Liver (tissue), 9 donors: ENCODE data around the gene TBRG4. TPM values are rescaled to one million over a fixed set of nuclear protein-coding genes. Genes with fewer than 3 reads are reported as not detected.

ENCODE experiments used
- DNase-seq: peaks from one replicate; pipeline ENCODE4 v3.0.0-alpha.2; 2017; ENCODE audit warnings: low spot score
- H3K27ac ChIP-seq, 2 donors: one replicate each; pipeline ENCODE4 v1.7.0; 2013; ENCODE audit warnings: inconsistent platforms in 2 of 2, low read length in 2 of 2, control low read depth in 1 of 2, low read depth in 1 of 2, mild to moderate bottlenecking in 1 of 2
- H3K27me3 ChIP-seq, 4 donors: one replicate each; pipeline versions ENCODE4 v1.6.1 to v1.7.0; 2013; ENCODE audit warnings: low read length in 3 of 4, inconsistent platforms in 1 of 4, mild to moderate bottlenecking in 1 of 4, moderate library complexity in 1 of 4; ENCODE audit not compliant: control insufficient read depth in 4 of 4, insufficient read depth in 4 of 4
- H3K36me3 ChIP-seq, 4 donors: one replicate each; pipeline versions ENCODE4 v1.6.1 to v1.7.0; 2013; ENCODE audit warnings: low read length in 3 of 4, mild to moderate bottlenecking in 3 of 4, low read depth in 1 of 4, moderate library complexity in 1 of 4; ENCODE audit not compliant: control insufficient read depth in 4 of 4, insufficient read depth in 3 of 4
- H3K4me1 ChIP-seq, 4 donors: one replicate each; pipeline versions ENCODE4 v1.6.1 to v1.7.0; 2013; ENCODE audit warnings: low read length in 3 of 4, mild to moderate bottlenecking in 3 of 4, moderate library complexity in 1 of 4; ENCODE audit not compliant: control insufficient read depth in 4 of 4, insufficient read depth in 4 of 4
- H3K4me3 ChIP-seq, 3 donors: one replicate each; pipeline versions ENCODE4 v1.6.1 to v1.7.0; 2013; ENCODE audit warnings: low read length in 3 of 3, control low read depth in 1 of 3, low read depth in 1 of 3, mild to moderate bottlenecking in 1 of 3
- H3K9ac ChIP-seq, 2 donors: one replicate each; pipeline ENCODE4 v1.7.0; 2013; ENCODE audit warnings: low read length in 2 of 2, mild to moderate bottlenecking in 2 of 2, moderate library complexity in 2 of 2, control low read depth in 1 of 2, low read depth in 1 of 2
- H3K9me3 ChIP-seq, 4 donors: one replicate each; pipeline versions ENCODE4 v1.6.1 to v1.7.0; 2013; ENCODE audit warnings: low read length in 3 of 4; ENCODE audit not compliant: control insufficient read depth in 4 of 4
- EGR1 ChIP-seq, 2 donors: IDR thresholded peaks; 2 replicates each; pipeline ENCODE4 v1.6.1; 2016 to 2018; ENCODE audit warnings: antibody characterized with exemption in 2 of 2, low read depth in 2 of 2
- FOXA2 ChIP-seq: IDR thresholded peaks from 2 replicates; pipeline ENCODE4 v1.6.1; 2016; ENCODE audit warnings: antibody characterized with exemption
- GABPA ChIP-seq, 2 donors: IDR thresholded peaks in 1 of 2; conservative IDR thresholded peaks in 1 of 2; 2 replicates each; pipeline ENCODE4 v1.6.1; 2016; ENCODE audit warnings: antibody characterized with exemption in 2 of 2, mild to moderate bottlenecking in 1 of 2, moderate library complexity in 1 of 2
- HNF4A ChIP-seq, 2 donors: conservative IDR thresholded peaks; 2 replicates each; pipeline ENCODE4 v1.6.1; 2016; ENCODE audit warnings: antibody characterized with exemption in 2 of 2, mild to moderate bottlenecking in 2 of 2
- HNF4G ChIP-seq: IDR thresholded peaks from 2 replicates; pipeline ENCODE4 v1.6.1; 2016; ENCODE audit warnings: antibody characterized with exemption
- JUND ChIP-seq, 2 donors: IDR thresholded peaks; 2 replicates each; pipeline ENCODE4 v1.6.1; 2016; ENCODE audit warnings: antibody characterized with exemption in 2 of 2
- MAX ChIP-seq: IDR thresholded peaks from 2 replicates; pipeline ENCODE4 v1.6.1; 2016; ENCODE audit warnings: antibody characterized with exemption
- NR2F2 ChIP-seq: IDR thresholded peaks from 2 replicates; pipeline ENCODE4 v1.6.1; 2016; ENCODE audit warnings: antibody characterized with exemption
- RXRA ChIP-seq, 2 donors: IDR thresholded peaks; 2 replicates each; pipeline ENCODE4 v1.6.1; 2017 to 2018; ENCODE audit warnings: antibody characterized with exemption in 2 of 2, mild to moderate bottlenecking in 1 of 2
- SP1 ChIP-seq: IDR thresholded peaks from 2 replicates; pipeline ENCODE4 v1.6.1; 2018; ENCODE audit warnings: antibody characterized with exemption, mild to moderate bottlenecking
- TAF1 ChIP-seq: conservative IDR thresholded peaks from 2 replicates; pipeline ENCODE4 v1.6.1; 2016; ENCODE audit warnings: antibody characterized with exemption, mild to moderate bottlenecking
- YY1 ChIP-seq: IDR thresholded peaks from 2 replicates; pipeline ENCODE4 v1.6.1; 2016; ENCODE audit warnings: antibody characterized with exemption, mild to moderate bottlenecking
- ZBTB33 ChIP-seq: IDR thresholded peaks from 2 replicates; pipeline ENCODE4 v1.6.1; 2016; ENCODE audit warnings: antibody characterized with exemption
- WGBS: extraction: QIAGEN DNeasy Blood & Tissue Kit; methylation state at CpG from one replicate; pipeline ENCODE4 v1.1.7; 2013; 5-methylcytosine and 5-hydroxymethylcytosine counted together
- polyA plus RNA-seq, 2 donors: library from polyadenylated mRNA; stranded (reverse) in 1 of 2; unstranded in 1 of 2; fragments of 200-250 nt in 1 of 2; fragments of >200 nt in 1 of 2; fragmentation: Nextera tagmentation in 1 of 2; extraction: Ambion mirVana in 1 of 2; gene quantifications; one replicate each; pipeline versions ENCODE4 v1.2.1 to v1.2.3, GENCODE V29; 2013 to 2015
- total RNA-seq, 2 donors: library from RNA; depleted of rRNA; stranded (reverse); fragments of >200 nt; gene quantifications; one replicate each; pipeline ENCODE4 v1.2.3, GENCODE V29; 2014
- TF ChIP-seq, protein P1 (sequence below): IDR thresholded peaks from 2 replicates; pipeline ENCODE4 v1.6.1; 2016; ENCODE audit warnings: antibody characterized with exemption, mild to moderate bottlenecking
- TF ChIP-seq, protein P2 (sequence below): IDR thresholded peaks from 2 replicates; pipeline ENCODE4 v1.6.1; 2016; ENCODE audit warnings: antibody characterized with exemption
- TF ChIP-seq, protein P3 (sequence below): fragments of 150-350 bp; IDR thresholded peaks from 2 replicates; pipeline ENCODE4 v1.5.1; 2017; ENCODE audit warnings: improper control_type of control experiment, low read depth, low read length; ENCODE audit not compliant: missing input control
- donor health status: healthy.
- donor health status: healthy.
- donor health status: healthy.
- donor health status: healthy.
- donor health status: healthy.

Gene TBRG4
- total and polyA plus RNA-seq, 4 donors: 30.3 to 47.6 (median 38.2) TPM

- TF ChIP-seq SP1 (no peak), RXRA (IDR thresholded peaks at IDR 0.05) (no peak), HNF4G (no peak), NR2F2 (no peak), HNF4A (conservative IDR thresholded peaks at IDR 0.05) (no peak)
These were observed 25.0 kb downstream of the TBRG4 start (continued) for GRCh38 chr7:45086331-45087065.

DNA sequence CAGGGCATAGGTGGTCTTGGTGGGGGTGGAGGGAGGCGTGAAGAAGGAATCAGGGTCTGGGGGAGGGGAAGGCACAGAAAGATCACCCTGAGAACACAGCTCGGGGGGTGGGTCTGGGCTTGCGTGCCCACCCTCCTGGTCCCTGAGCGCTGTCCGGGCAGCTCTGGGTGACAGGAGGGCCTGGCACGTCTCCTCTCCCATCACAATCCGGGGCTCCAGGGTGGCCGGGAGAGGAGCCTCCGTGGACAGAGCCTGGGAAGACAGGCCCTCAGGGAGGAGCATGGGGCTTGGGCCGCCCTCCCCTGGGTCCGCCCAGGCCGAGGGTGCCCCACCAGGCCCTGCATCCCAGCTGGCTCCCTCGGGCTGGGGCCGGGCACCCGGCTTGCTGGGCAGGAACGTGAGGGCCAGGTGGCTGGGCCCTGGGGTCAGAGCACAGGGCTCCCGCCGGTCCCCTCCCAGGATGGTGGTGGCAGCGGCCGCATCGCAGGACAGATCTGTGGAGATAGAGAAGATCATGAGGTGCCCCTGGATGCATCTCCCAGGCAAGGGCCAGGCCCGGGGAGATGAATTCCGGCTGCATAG lies 25.8 kb downstream of the TBRG4 start:
- Histone ChIP-seq H3K9me3 (no peaks in the 10 kb centered on the region), H3K27me3 (peaks cover 0 to 3% (median 0%) of the 10 kb centered on the region in 4 donors), H3K4me3 (no peak overlapping the region), H3K4me1 (peaks cover 0 to 3% (median 0%) of the 10 kb centered on the region in 4 donors), H3K9ac (no peak overlapping the region), H3K36me3 (no peaks in the 10 kb centered on the region), H3K27ac (no peak overlapping the region)
- 85% methylated on average over 23 of the region's 23 CpGs for whole genome bisulfite sequencing
- no peak for DNase-seq
- TF ChIP-seq, protein P1, sequence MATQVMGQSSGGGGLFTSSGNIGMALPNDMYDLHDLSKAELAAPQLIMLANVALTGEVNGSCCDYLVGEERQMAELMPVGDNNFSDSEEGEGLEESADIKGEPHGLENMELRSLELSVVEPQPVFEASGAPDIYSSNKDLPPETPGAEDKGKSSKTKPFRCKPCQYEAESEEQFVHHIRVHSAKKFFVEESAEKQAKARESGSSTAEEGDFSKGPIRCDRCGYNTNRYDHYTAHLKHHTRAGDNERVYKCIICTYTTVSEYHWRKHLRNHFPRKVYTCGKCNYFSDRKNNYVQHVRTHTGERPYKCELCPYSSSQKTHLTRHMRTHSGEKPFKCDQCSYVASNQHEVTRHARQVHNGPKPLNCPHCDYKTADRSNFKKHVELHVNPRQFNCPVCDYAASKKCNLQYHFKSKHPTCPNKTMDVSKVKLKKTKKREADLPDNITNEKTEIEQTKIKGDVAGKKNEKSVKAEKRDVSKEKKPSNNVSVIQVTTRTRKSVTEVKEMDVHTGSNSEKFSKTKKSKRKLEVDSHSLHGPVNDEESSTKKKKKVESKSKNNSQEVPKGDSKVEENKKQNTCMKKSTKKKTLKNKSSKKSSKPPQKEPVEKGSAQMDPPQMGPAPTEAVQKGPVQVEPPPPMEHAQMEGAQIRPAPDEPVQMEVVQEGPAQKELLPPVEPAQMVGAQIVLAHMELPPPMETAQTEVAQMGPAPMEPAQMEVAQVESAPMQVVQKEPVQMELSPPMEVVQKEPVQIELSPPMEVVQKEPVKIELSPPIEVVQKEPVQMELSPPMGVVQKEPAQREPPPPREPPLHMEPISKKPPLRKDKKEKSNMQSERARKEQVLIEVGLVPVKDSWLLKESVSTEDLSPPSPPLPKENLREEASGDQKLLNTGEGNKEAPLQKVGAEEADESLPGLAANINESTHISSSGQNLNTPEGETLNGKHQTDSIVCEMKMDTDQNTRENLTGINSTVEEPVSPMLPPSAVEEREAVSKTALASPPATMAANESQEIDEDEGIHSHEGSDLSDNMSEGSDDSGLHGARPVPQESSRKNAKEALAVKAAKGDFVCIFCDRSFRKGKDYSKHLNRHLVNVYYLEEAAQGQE: no peak
- TF ChIP-seq HNF4G (no peak), FOXA2 (no peak), YY1 (no peak), HNF4A (conservative IDR thresholded peaks at IDR 0.05) (no peak), JUND (IDR thresholded peaks at IDR 0.05) (no peak), MAX (no peak)
- TF ChIP-seq, protein P2, sequence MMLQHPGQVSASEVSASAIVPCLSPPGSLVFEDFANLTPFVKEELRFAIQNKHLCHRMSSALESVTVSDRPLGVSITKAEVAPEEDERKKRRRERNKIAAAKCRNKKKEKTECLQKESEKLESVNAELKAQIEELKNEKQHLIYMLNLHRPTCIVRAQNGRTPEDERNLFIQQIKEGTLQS: no peak

GRCh38 chr7:45084901-45085618 lies 26.4 kb downstream of the TBRG4 start:
- H3K9ac ChIP-seq: no peak overlapping the region
- WGBS: 81% methylated on average over 24 of the region's 24 CpGs
- no peaks in the 10 kb centered on the region for H3K9me3 ChIP-seq
- H3K27me3 ChIP-seq: peaks cover 0 to 3% (median 0%) of the 10 kb centered on the region in 4 donors
- no peak overlapping the region for H3K4me3 ChIP-seq
- no peak overlapping the region for H3K27ac ChIP-seq
- TF ChIP-seq GABPA (IDR thresholded peaks at IDR 0.05 in 1 of 2, conservative IDR thresholded peaks at IDR 0.05 in 1 of 2): no peak
- no peak for TF ChIP-seq MAX
- TF ChIP-seq FOXA2: no peak
- TF ChIP-seq ZBTB33: no peak
- TF ChIP-seq SP1: no peak
- TF ChIP-seq TAF1: no peak
- TF ChIP-seq EGR1 (IDR thresholded peaks at IDR 0.05; ENCODE audit: low read depth in 2 of 2): no peak
- TF ChIP-seq HNF4G: no peak
- TF ChIP-seq, protein P2: no peak
- TF ChIP-seq, protein P3, sequence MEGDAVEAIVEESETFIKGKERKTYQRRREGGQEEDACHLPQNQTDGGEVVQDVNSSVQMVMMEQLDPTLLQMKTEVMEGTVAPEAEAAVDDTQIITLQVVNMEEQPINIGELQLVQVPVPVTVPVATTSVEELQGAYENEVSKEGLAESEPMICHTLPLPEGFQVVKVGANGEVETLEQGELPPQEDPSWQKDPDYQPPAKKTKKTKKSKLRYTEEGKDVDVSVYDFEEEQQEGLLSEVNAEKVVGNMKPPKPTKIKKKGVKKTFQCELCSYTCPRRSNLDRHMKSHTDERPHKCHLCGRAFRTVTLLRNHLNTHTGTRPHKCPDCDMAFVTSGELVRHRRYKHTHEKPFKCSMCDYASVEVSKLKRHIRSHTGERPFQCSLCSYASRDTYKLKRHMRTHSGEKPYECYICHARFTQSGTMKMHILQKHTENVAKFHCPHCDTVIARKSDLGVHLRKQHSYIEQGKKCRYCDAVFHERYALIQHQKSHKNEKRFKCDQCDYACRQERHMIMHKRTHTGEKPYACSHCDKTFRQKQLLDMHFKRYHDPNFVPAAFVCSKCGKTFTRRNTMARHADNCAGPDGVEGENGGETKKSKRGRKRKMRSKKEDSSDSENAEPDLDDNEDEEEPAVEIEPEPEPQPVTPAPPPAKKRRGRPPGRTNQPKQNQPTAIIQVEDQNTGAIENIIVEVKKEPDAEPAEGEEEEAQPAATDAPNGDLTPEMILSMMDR: no peak
- DNase-seq: no peak
- H3K36me3 ChIP-seq: no peaks in the 10 kb centered on the region
- peaks cover 0 to 3% (median 0%) of the 10 kb centered on the region in 4 donors for H3K4me1 ChIP-seq
